HepG2 (cell line): ENCODE data around the gene TELO2. TPM values are rescaled to one million over a fixed set of nuclear protein-coding genes. Genes with fewer than 3 reads are reported as not detected.

ENCODE experiments used
- ATAC-seq: fragments of 200-7000 bp; cut with Tn5 transposase; 3 replicates; pipeline ENCODE4 v1.9.1; 2020; ENCODE audit warnings: mild to moderate bottlenecking, moderate library complexity
- BruUV-seq: library from RNA; stranded (reverse); fragments of 400-500 nt; replicated peaks from 2 replicates; lab custom pipeline; 2021; lab: Mats Ljungman, UMichigan
- CTCF ChIA-PET: fragments of 300-600 bp; formaldehyde crosslinking; extraction: SDS; loops from one replicate; lab custom pipeline; 2021; ENCODE audit warnings: low total read pairs, inconsistent platforms, low intra/inter-chr PET ratio; lab: Yijun Ruan, JAX
- POLR2A ChIA-PET: fragments of 350-600 bp; sonication (Branson Sonifier 250); formaldehyde crosslinking; loops from one replicate; lab custom pipeline; 2020; ENCODE audit warnings: antibody characterized with exemption, inconsistent platforms; lab: Yijun Ruan, JAX
- DNase-seq: peaks from one replicate; pipeline ENCODE4 v3.0.0-alpha.2; 2015; ENCODE audit warnings: low spot score
- FAIRE-seq: peaks from 3 replicates; lab custom pipeline; 2011; peaks lifted over from hg19 to GRCh38; lab: Jason Lieb, UNC
- H2AFZ ChIP-seq: one replicate; pipeline ENCODE4 v1.6.1; 2011; ENCODE audit warnings: low read length, inconsistent platforms
- H3K27ac ChIP-seq: fragments of 300-600 bp; 3 replicates; pipeline ENCODE4 v1.8.0; 2011; ENCODE audit warnings: mixed run types, mild to moderate bottlenecking, mixed read lengths, low read length, inconsistent platforms; ENCODE audit not compliant: insufficient read depth; ENCODE audit errors: extremely low read length
- H3K27me3 ChIP-seq, 2 experiments: fragments of 200-600 bp in 1 of 2; 2 replicates in 1 of 2; 3 replicates in 1 of 2; pipeline versions ENCODE4 v1.6.0 to v1.8.0; 2011; ENCODE audit warnings: low read length in 2 of 2, mild to moderate bottlenecking in 2 of 2, moderate library complexity in 2 of 2, inconsistent platforms in 1 of 2; ENCODE audit not compliant: insufficient read depth in 2 of 2, control insufficient read depth in 1 of 2
- H3K36me3 ChIP-seq, 2 experiments: fragments of 200-600 bp in 1 of 2; replicated peaks in 1 of 2; 2 replicates in 1 of 2; 3 replicates in 1 of 2; pipeline versions ENCODE4 v1.5.1 to v1.8.0; 2011; ENCODE audit warnings: low read length in 2 of 2, inconsistent platforms in 1 of 2; ENCODE audit not compliant: insufficient read depth in 2 of 2, control insufficient read depth in 1 of 2
- H3K4me1 ChIP-seq: 2 replicates; pipeline ENCODE4 v1.5.1; 2012; ENCODE audit warnings: low read length, inconsistent platforms; ENCODE audit not compliant: insufficient read depth
- H3K4me2 ChIP-seq: 2 replicates; pipeline ENCODE4 v1.6.0; 2011; ENCODE audit warnings: low read depth, low read length, inconsistent platforms
- H3K4me3 ChIP-seq, 3 experiments: fragments of 200-600 bp in 1 of 3; sonication (generic), shearing (Covaris generic) in 1 of 3; replicated peaks in 1 of 3; 2 replicates each; pipeline ENCODE4 v1.5.1; 2011 to 2016; ENCODE audit warnings: low read length in 3 of 3, inconsistent platforms in 2 of 3, low read depth in 2 of 3, mild to moderate bottlenecking in 2 of 3, control low read depth in 1 of 3, mixed read lengths in 1 of 3; ENCODE audit not compliant: insufficient read depth in 1 of 3
- H3K79me2 ChIP-seq: one replicate; pipeline ENCODE4 v1.6.1; 2011; ENCODE audit warnings: low read length, inconsistent platforms; ENCODE audit not compliant: insufficient read depth
- H3K9ac ChIP-seq: 2 replicates; pipeline ENCODE4 v1.6.0; 2011; ENCODE audit warnings: mild to moderate bottlenecking, low read depth, low read length, inconsistent platforms; ENCODE audit not compliant: insufficient read depth
- H3K9me3 ChIP-seq: 2 replicates; pipeline ENCODE4 v1.5.1; 2012; ENCODE audit warnings: mild to moderate bottlenecking, low read length
- H4K20me1 ChIP-seq: 2 replicates; pipeline ENCODE4 v1.6.0; 2011; ENCODE audit warnings: inconsistent platforms, mild to moderate bottlenecking, low read length, moderate library complexity; ENCODE audit not compliant: insufficient read depth
- KDM6A ChIP-seq: IDR thresholded peaks from 2 replicates; pipeline ENCODE4 v1.6.1; 2016; ENCODE audit warnings: low read depth
- MED8 ChIP-seq: sonication (generic); formaldehyde crosslinking; IDR thresholded peaks from 2 replicates; pipeline ENCODE4 v1.8.1; 2023; ENCODE audit warnings: mild to moderate bottlenecking, missing genetic modification reagents; ENCODE audit not compliant: insufficient replicate concordance
- POLR2AphosphoS5 ChIP-seq: IDR thresholded peaks from 2 replicates; pipeline ENCODE4 v1.6.1; 2012; ENCODE audit warnings: low read depth, low read length
- SOX13 ChIP-seq, 3 experiments: fragments of 450-650 bp in 1 of 3; sonication (generic) in 1 of 3; formaldehyde crosslinking in 1 of 3; IDR thresholded peaks in 2 of 3; conservative IDR thresholded peaks in 1 of 3; 2 replicates each; pipeline versions ENCODE4 v1.5.0 to v1.6.1; 2016 to 2020; ENCODE audit warnings: antibody characterized with exemption in 1 of 3, mild to moderate bottlenecking in 1 of 3, missing compliant biosample characterization in 1 of 3, missing genetic modification reagents in 1 of 3, moderate library complexity in 1 of 3
- ZNF749 ChIP-seq: sonication (generic); formaldehyde crosslinking; IDR thresholded peaks from 2 replicates; pipeline ENCODE4 v1.8.0; 2022; ENCODE audit warnings: mild to moderate bottlenecking, missing genetic modification reagents, moderate library complexity, borderline replicate concordance
- WGBS: methylation state at CpG from one replicate; pipeline ENCODE4 v1.1.6; 2017; ENCODE audit warnings: low lambda C conversion rate; 5-methylcytosine and 5-hydroxymethylcytosine counted together
- in situ Hi-C: cut with HindIII; loops from 2 replicates; pipeline ENCODE4 v1.10.0; 2017; ENCODE audit warnings: low pct_unique_long_range_greater_than_20kb; ENCODE audit not compliant: extremely low pct_ligation_motif_present
- intact Hi-C: fragments of 100-400 bp; cut with micrococcal nuclease; formaldehyde crosslinking; loops from one replicate; pipeline ENCODE4 v1.10.0; 2022; ENCODE audit not compliant: unreplicated experiment
- polyA plus RNA-seq, 8 experiments: library from polyadenylated mRNA; depleted of rRNA in 3 of 8; stranded (reverse) in 7 of 8; unstranded in 1 of 8; fragments of >200 nt; fragmentation: Illumina TruSeq in 4 of 8; extraction: Trizol in 4 of 8; gene quantifications; 2 replicates each; pipeline versions ENCODE4 v1.2.1 to v1.2.3, GENCODE V29; 2011 to 2016; ENCODE audit warnings: low read depth in 4 of 8, missing spikeins in 1 of 8, mixed read lengths in 1 of 8; ENCODE audit not compliant: insufficient read depth in 1 of 8
- total RNA-seq, 5 experiments: library from RNA; depleted of rRNA; stranded (reverse); fragments of >200 nt; fragmentation: Illumina TruSeq; extraction: Trizol; gene quantifications; 2 replicates each; pipeline ENCODE4 v1.2.3, GENCODE V29; 2016; ENCODE audit warnings: low read depth in 1 of 5
- TF ChIP-seq, protein P1 (sequence below): fragments of 450-650 bp; IDR thresholded peaks from 2 replicates; pipeline ENCODE4 v1.6.1; 2017; ENCODE audit warnings: mild to moderate bottlenecking

TELO2 gene
- total and polyA plus RNA-seq, 2 of the 13 experiments (the other 11 are each of a cell fraction or from before 2014, with no cell fraction given), result 10.1 to 17.9 TPM

DNA sequence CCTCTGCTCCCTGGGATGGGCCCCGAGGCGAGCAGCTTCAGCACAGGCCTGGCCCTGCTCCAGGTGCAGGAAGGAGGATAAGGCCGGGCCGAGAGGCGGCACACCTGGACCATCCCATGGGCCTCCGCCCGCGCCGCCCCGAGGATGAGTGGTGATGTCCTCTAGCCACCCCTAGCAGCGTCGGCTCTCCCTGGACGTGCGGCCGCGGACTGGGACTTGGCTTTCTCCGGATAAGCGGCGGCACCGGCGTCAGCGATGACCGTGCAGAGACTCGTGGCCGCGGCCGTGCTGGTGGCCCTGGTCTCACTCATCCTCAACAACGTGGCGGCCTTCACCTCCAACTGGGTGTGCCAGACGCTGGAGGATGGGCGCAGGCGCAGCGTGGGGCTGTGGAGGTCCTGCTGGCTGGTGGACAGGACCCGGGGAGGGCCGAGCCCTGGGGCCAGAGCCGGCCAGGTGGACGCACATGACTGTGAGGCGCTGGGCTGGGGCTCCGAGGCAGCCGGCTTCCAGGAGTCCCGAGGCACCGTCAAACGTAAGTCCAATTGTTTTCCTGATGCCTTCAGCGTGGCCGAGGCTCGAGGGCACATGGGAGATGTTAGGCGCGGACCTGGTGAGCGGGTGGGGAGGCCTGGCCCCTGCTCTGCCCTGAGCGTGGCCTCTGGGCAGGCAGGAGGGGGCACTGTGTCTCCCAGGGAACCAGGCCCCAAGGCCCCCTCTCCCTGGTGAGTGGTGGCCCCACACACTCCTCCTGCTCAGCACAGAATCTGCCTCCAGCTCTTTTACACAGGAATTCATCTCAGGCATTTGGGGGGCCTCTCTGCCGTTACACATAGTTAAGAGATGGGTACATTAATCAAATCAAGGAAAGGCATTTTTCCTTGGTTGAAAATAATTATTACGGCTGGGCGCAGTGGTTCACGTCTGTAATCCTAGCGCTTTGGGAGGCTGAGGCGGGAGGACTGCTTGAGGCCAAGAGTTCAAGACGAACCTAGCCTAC is 41.2 kb downstream of the TELO2 start:
- ATAC-seq (no peak), FAIRE-seq (no peak), DNase-seq (no peak)
- Histone ChIP-seq H3K4me1 (no peaks in the 10 kb centered on the region), H3K9me3 (no peaks in the 10 kb centered on the region), H3K79me2 (no peaks in the 10 kb centered on the region), H3K36me3 (no peaks in the 10 kb centered on the region), H3K27me3 (no peaks in the 10 kb centered on the region), H4K20me1 (no peaks in the 10 kb centered on the region), H3K27ac (no peak overlapping the region), H3K4me2 (no peak overlapping the region), H3K4me3 (no peak overlapping the region), H2AFZ (no peak overlapping the region), H3K9ac (no peak overlapping the region)
- CTCF ChIA-PET, result no interaction called here
- BruUV-seq, result no TSS peak
- POLR2A ChIA-PET, result no interaction called here
- WGBS, result 93% methylated on average over 28 of the region's 57 CpGs
- intact Hi-C loops, result no loop called here
- TF ChIP-seq KDM6A (CRISPR knock-in tag) (no peak), ZNF749 (CRISPR knock-in tag) (no peak), SOX13 (IDR thresholded peaks at IDR 0.05) (no peak), SOX13 (CRISPR knock-in tag; conservative IDR thresholded peaks at IDR 0.05 in 1 of 2, IDR thresholded peaks at IDR 0.05 in 1 of 2) (no peak), MED8 (CRISPR knock-in tag) (no peak), POLR2AphosphoS5 (no peak)
- TF ChIP-seq, protein P1, sequence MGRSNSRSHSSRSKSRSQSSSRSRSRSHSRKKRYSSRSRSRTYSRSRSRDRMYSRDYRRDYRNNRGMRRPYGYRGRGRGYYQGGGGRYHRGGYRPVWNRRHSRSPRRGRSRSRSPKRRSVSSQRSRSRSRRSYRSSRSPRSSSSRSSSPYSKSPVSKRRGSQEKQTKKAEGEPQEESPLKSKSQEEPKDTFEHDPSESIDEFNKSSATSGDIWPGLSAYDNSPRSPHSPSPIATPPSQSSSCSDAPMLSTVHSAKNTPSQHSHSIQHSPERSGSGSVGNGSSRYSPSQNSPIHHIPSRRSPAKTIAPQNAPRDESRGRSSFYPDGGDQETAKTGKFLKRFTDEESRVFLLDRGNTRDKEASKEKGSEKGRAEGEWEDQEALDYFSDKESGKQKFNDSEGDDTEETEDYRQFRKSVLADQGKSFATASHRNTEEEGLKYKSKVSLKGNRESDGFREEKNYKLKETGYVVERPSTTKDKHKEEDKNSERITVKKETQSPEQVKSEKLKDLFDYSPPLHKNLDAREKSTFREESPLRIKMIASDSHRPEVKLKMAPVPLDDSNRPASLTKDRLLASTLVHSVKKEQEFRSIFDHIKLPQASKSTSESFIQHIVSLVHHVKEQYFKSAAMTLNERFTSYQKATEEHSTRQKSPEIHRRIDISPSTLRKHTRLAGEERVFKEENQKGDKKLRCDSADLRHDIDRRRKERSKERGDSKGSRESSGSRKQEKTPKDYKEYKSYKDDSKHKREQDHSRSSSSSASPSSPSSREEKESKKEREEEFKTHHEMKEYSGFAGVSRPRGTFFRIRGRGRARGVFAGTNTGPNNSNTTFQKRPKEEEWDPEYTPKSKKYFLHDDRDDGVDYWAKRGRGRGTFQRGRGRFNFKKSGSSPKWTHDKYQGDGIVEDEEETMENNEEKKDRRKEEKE, result no peak
- in situ Hi-C loops, result no loop called here
